A673 (cell line): ENCODE measurements around the gene INCA1.

Source experiments
- EZH2 ChIP-seq: fragments of 200-600 bp; sonication (generic); IDR thresholded peaks from 2 replicates; pipeline ENCODE4 v1.6.1; 2017; ENCODE audit warnings: borderline replicate concordance, low read depth, mild to moderate bottlenecking, mixed read lengths, antibody characterized with exemption, low read length; ENCODE audit not compliant: poor library complexity, severe bottlenecking
- TF ChIP-seq, protein P1 (sequence below): fragments of 300-800, 200-600 bp; sonication (generic); conservative IDR thresholded peaks from 2 replicates; pipeline ENCODE4 v1.5.1; 2017; ENCODE audit warnings: low read depth, mild to moderate bottlenecking, antibody characterized with exemption, low read length, moderate library complexity, mixed read lengths

GRCh38 chr17:4972322-4972721, 25.0 kb downstream of the INCA1 start:
- TF ChIP-seq, protein P1, sequence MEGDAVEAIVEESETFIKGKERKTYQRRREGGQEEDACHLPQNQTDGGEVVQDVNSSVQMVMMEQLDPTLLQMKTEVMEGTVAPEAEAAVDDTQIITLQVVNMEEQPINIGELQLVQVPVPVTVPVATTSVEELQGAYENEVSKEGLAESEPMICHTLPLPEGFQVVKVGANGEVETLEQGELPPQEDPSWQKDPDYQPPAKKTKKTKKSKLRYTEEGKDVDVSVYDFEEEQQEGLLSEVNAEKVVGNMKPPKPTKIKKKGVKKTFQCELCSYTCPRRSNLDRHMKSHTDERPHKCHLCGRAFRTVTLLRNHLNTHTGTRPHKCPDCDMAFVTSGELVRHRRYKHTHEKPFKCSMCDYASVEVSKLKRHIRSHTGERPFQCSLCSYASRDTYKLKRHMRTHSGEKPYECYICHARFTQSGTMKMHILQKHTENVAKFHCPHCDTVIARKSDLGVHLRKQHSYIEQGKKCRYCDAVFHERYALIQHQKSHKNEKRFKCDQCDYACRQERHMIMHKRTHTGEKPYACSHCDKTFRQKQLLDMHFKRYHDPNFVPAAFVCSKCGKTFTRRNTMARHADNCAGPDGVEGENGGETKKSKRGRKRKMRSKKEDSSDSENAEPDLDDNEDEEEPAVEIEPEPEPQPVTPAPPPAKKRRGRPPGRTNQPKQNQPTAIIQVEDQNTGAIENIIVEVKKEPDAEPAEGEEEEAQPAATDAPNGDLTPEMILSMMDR = no peak
- TF ChIP-seq EZH2 = no peak
